ENCODE results near the gene CLRN2.
"Not testable (repeated sequence)": the region's sequence is repeated elsewhere in the genome, so short reads cannot be mapped to it uniquely, and the experiment has no call there.

CLRN2 gene

DNA sequence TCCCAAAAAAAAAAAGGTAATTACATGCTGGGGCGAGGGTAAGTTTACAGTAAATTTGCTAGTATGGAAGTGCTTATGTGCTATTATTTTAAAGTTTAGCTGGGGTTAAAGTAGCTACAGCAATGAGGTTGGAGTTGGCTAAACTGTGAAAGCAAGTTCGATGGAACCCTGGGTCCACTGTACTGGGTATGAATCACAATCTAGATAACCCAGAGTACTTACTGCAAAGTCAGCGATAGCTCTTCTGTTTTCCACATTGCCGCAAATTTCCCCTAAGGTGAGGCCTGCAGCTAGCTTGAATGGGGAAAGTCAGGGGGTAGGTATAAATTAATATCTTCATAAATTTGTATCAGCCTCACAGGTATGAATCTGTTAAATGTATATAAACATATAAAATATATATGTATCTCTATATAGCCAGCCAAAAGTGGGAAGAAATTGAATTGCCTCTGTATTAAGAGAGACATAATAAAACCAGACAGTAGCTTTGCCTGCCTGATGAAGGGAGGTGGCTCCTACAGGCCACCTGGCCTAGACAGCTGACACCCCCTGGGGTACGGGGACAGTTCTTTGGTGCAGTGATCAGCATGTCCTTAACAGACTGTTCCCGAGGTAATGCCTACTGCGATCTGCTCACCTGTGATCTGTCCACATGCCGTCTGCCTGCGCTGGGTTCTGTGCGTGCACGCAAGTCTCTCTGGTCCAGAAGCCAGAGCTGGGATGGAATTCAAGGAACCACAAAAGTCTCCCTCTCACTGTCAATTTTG is 30.6 kb downstream of the CLRN2 start:
- no peak for DNase-seq (ENCODE audit: low spot score)

GRCh38 chr4:17546222-17546621 is 31.3 kb downstream of the CLRN2 start:
- no peak for DNase-seq (ENCODE audit: low spot score)

- no peak for DNase-seq (ENCODE audit: low spot score)
These were observed 31.7 kb downstream of the CLRN2 start for GRCh38 chr4:17546678-17547077.

DNA sequence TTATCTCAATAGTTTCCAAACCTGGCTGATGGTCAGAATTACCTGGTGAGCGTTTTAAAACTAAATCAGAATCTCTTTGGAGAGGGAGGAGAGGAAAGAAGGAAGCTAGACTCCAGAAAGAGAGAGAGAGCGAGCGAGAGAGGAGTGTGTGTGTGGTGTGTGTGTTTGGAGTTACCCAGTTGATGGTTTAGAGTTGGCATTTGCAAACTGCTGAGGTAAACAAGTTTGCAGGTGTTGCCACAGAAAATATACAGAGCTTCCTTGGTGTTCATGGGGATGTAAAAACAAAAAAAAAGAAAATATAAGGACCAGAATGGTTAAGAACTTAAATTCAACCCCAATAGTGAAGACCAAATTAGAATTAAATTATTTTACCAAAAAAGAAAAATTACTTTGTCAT is 35.6 kb downstream of the CLRN2 start:
- no peak for DNase-seq (ENCODE audit: low spot score)

GRCh38 chr4:17552427-17552826 is 37.5 kb downstream of the CLRN2 start:
- no peak for DNase-seq (ENCODE audit: low spot score)

GRCh38 chr4:17554568-17554967 is 39.6 kb downstream of the CLRN2 start:
- DNase-seq (ENCODE audit: low spot score) = no peak

- no peak for DNase-seq (ENCODE audit: low spot score)
These were observed 41.5 kb downstream of the CLRN2 start for GRCh38 chr4:17556498-17556897.

DNA sequence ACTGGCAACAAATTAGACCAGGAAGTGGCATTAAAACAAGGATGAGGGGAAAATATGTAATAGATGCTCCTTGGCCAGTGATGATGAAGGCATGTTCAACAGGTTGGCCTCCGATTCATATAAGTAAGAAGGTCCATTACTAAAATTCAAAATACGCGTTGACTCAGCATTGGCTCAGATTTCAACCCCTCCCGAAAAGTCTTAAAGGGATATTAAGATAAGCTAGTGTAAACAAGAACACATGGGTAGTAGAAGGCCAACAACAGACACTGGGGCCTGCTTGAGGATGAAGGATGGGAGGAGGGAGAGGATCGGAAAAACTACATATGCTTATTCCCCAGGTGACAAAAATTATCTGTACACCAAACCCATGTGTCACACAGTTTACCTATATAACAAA is 42.9 kb downstream of the CLRN2 start:
- DNase-seq (ENCODE audit: low spot score) = no peak

- no peak for DNase-seq (ENCODE audit: low spot score)
These were observed 44.2 kb downstream of the CLRN2 start for GRCh38 chr4:17558941-17559708.

DNA sequence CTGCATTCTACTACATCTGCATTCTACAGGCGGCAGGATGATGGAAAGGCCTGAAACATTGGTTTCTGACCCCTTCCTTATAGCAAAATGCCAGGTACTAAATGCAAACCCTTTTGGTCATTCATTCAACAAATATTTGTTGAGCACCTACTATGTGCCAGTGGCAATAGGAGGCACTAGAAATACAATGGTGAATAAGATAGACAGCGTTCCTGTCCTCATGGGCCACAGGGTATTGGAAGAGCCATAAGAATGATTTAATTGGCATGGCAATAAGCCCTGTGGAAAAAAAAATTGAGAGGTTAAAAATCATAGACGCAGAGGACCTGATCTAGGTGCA is 44.7 kb downstream of the CLRN2 start:
- DNase-seq (ENCODE audit: low spot score) = no peak

- DNase-seq (ENCODE audit: low spot score) = no peak
These were observed 45.2 kb downstream of the CLRN2 start for GRCh38 chr4:17560065-17560673.

- no peak for DNase-seq (ENCODE audit: low spot score)
These were observed 46.4 kb downstream of the CLRN2 start for GRCh38 chr4:17561195-17561909.

GRCh38 chr4:17562157-17562556 is 47.2 kb downstream of the CLRN2 start:
- no peak for DNase-seq (ENCODE audit: low spot score)

- no peak for DNase-seq (ENCODE audit: low spot score)
These were observed 50.9 kb downstream of the CLRN2 start for GRCh38 chr4:17565846-17566245.

DNA sequence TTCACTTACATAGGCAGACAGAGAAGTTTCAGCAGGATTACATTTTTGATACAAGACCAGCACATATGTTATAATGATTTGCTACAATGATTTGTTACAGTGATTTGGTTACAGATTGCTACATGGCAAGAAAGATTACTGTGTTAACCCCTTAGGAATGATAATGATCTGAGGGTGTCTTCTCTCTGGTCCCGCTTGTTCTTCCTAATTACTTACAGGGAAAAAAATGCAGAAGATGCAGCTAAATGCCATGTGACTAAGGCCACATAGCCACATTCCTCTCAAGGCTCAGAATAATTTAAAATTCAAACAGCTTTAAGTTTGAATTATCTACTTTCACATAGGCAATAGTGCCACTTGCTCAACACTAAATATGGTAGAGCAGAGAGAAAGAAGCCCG is 52.3 kb downstream of the CLRN2 start:
- no peak for DNase-seq (ENCODE audit: low spot score)

DNA sequence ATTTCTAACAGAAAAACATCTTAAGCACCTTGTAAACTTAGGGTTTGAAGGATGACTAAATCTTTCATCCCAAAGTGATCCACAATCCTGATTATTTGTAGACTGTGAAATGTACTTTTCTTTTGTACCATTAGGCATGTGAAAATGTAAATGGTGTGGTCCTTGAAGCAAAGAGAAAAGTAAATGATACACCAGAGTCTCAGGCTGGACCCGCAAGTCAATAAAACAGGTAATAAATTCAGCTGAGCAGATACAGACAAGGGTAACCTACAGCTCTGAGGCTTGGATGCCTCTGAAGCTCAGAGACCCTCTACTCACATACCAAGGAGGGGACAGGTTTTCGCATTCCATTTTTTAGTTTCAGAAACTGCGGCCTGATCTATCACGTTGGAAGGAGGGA is 59.2 kb downstream of the CLRN2 start:
- DNase-seq (ENCODE audit: low spot score) = no peak

DNA sequence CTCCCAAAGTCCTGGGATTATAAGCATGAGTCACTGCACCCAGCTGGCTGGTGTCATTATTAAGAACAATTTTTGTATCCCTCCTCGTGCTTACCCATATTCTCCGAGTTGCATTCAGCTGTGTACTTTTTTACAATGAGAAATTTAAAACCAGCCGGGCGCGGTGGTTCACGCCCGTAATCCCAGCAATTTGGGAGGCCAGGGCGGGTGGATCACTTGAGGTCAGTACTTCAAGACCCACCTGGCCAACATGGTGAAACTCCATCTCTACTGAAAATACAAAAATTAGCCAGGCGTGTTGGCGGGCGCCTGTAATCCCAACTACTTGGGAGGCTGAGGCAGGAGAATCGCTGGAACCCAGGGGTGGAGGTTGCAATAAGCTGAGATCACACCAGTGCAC is 60.2 kb downstream of the CLRN2 start:
- DNase-seq (ENCODE audit: low spot score) = not testable (repeated sequence)

Measured in NAMALWA (cell line).